Dedifferentiated amniotic fluid mesenchymal stem cell (primary cell): ENCODE results near the gene SPSB1.

Experiments used
- DNase-seq: peaks from one replicate; pipeline ENCODE4 v3.0.0-alpha.2; 2016; ENCODE audit errors: extremely low spot score

SPSB1 gene

DNA sequence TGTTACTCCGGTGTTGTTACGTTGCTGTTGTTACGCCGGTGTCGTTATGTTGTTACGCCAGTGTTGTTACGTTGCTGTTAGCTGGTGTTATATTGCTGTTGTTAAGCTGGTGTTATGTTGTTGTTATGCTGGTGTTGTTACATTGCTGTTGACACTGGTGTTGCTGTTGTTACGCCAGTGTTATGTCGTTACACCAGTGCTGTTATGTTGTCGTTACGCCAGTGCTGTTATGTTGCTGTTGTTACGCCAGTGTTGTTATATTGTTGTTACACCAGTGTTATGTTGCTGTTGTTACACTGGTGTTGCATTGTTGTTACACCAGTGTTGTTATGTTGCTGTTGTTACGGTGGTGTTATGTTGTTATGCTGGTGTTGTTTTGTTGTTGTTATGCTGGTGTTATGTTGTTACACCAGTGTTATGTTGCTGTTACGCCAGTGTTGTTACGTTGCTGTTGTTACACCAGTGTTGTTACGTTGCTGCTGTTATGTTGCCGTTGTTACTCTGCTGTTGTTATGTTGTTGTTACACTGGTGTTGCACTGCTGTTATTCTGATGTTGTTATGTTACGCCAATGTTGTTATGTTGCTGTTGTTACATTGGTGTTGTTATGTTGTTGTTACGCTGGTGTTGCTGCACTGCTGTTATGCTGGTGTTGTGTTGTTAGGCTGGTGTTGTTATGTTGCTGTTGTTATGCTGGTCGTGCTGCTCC, 32.5 kb upstream of the SPSB1 start:
- no peak for DNase-seq

- no peak for DNase-seq
Observed at GRCh38 chr1:9261496-9261895, 31.2 kb upstream of the SPSB1 start.

- DNase-seq: no peak
Observed at GRCh38 chr1:9262096-9262986, 30.4 kb upstream of the SPSB1 start.

GRCh38 chr1:9263276-9263855, 29.3 kb upstream of the SPSB1 start:
- DNase-seq: no peak

GRCh38 chr1:9263984-9264872, 28.5 kb upstream of the SPSB1 start:
- DNase-seq: no peak

DNA sequence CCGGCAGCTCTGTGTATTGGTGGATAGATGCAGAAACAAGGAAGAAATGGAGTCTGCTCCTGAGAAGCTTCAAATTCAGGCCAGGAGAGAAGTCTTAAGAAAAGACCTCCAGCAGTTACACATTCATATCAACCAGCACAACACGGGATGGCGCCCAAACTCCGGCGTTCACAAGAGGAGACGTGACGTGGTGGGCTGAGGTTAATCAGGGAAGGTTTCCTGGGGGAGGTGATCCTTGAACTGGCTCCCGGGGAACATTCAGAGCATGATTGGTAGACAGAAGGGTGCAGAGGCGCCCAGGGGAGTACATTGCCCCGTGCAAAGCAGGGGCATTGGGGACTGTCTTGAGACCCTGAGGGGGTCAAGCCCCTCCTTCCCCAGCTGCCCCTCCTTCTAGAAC, 27.7 kb upstream of the SPSB1 start:
- DNase-seq: no peak

DNA sequence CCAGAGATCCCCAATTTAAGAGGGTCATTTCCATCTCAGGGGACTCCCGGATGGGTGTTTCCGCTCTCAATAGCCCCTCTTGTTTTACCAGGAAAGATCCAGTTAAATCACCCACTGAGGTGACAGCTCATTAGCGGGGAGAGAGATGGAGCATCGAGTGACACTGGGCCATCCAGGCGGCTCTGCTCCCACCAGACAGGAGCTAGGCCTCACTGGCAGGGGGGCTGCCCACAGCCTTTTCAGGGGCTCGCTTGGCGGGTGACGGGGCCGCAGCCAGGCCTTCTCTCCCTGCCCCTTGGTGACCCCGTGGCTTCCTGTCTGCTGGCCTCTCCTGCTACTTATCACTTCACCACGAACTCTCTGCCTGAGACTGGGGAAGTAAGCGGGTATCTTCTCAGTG, 26.7 kb upstream of the SPSB1 start:
- no peak for DNase-seq

GRCh38 chr1:9267352-9267686, 25.4 kb upstream of the SPSB1 start:
- DNase-seq: no peak

GRCh38 chr1:9267827-9268581, 24.7 kb upstream of the SPSB1 start:
- no peak for DNase-seq

GRCh38 chr1:9269078-9269501, 23.6 kb upstream of the SPSB1 start:
- DNase-seq: no peak

GRCh38 chr1:9269721-9270120, 23.0 kb upstream of the SPSB1 start:
- DNase-seq: no peak

GRCh38 chr1:9270290-9270883, 22.3 kb upstream of the SPSB1 start:
- no peak for DNase-seq

DNA sequence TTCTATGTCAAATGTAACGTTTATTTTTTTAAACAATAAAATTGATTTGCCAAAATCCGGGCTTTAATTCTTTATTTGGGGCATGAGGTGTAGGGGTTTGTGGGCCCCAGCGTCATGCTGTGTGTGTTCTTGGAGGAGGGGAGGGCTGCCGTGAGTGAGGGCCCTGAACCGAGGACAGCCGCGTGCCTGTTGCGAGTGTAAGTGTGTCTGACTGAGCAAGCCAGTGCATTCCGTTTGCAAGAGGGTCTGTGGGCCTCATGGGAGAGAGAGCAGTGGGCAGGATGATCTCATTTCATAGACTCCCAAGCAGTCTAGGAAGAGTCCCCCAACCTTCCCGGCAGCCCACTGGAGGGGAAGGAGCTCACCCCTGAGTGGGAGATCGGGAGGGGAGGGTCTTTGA, 21.4 kb upstream of the SPSB1 start:
- DNase-seq: no peak

- no peak for DNase-seq
Observed at GRCh38 chr1:9271861-9272595, 20.7 kb upstream of the SPSB1 start.

GRCh38 chr1:9273177-9273576, 19.5 kb upstream of the SPSB1 start:
- DNase-seq: no peak

GRCh38 chr1:9275161-9275560, 17.5 kb upstream of the SPSB1 start:
- no peak for DNase-seq

- peak; percentile 73 for DNase-seq
Observed at GRCh38 chr1:9275567-9276034, 17.1 kb upstream of the SPSB1 start.

- DNase-seq: no peak
Observed at GRCh38 chr1:9278116-9278515, 14.6 kb upstream of the SPSB1 start.

- no peak for DNase-seq
Observed at GRCh38 chr1:9278585-9279153, 14.0 kb upstream of the SPSB1 start.
